Panc1 (cell line): Measurements from ENCODE around the gene MEAK7.

Experiments
- POLR2AphosphoS5 ChIP-seq: IDR thresholded peaks from 2 replicates; pipeline ENCODE4 v1.6.1; 2012; ENCODE audit warnings: mild to moderate bottlenecking, low read depth, low read length, moderate library complexity
- SIN3A ChIP-seq: IDR thresholded peaks from 2 replicates; pipeline ENCODE4 v1.6.1; 2012; ENCODE audit warnings: low read depth, mild to moderate bottlenecking, low read length, moderate library complexity, borderline replicate concordance; ENCODE audit not compliant: insufficient read depth
- TCF7L2 ChIP-seq: IDR thresholded peaks from 2 replicates; pipeline ENCODE4 v1.6.1; 2011; ENCODE audit warnings: mild to moderate bottlenecking, low read depth, low read length, inconsistent platforms
- TF ChIP-seq, protein P1 (sequence below): fragments of 450-650 bp; IDR thresholded peaks from 2 replicates; pipeline ENCODE4 v1.5.1; 2017; ENCODE audit warnings: mild to moderate bottlenecking
- TF ChIP-seq, protein P2 (sequence below), 2 experiments: IDR thresholded peaks; 2 replicates each; pipeline ENCODE4 v1.6.1; 2011 to 2012; ENCODE audit warnings: low read depth in 2 of 2, control low read depth in 1 of 2, low read length in 1 of 2, mild to moderate bottlenecking in 1 of 2, moderate library complexity in 1 of 2; ENCODE audit not compliant: insufficient read depth in 1 of 2

DNA sequence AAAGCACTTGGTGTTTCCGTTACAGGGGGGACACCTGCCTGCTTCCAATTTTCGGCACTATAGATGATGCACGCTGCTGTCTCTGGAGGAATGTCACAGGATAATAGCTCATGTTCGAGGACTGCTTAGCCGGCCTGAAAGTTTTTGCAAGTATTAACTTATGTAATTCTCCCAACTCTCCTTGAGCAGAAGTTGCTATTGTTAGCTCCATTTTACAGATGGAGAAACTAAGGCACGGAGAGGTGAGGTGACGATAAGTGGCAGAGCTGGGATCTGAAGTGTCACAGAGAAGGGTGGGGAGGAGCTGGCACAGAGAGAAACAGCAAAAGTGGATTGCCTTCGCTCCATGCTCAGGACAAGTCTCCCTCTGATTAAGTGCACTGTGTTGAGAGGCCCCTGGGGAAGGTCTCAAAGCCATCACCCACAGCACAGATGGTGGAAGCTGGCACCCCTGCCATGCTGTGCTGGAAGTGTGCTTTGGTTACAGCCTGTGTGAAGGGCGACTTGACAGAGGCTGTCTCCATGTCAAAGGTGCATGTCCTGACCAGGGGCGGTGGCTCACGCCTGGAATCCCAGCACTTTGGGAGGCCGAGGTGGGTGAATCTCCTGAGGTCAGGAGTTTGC is 40.8 kb upstream of the MEAK7 start:
- TF ChIP-seq, protein P1, sequence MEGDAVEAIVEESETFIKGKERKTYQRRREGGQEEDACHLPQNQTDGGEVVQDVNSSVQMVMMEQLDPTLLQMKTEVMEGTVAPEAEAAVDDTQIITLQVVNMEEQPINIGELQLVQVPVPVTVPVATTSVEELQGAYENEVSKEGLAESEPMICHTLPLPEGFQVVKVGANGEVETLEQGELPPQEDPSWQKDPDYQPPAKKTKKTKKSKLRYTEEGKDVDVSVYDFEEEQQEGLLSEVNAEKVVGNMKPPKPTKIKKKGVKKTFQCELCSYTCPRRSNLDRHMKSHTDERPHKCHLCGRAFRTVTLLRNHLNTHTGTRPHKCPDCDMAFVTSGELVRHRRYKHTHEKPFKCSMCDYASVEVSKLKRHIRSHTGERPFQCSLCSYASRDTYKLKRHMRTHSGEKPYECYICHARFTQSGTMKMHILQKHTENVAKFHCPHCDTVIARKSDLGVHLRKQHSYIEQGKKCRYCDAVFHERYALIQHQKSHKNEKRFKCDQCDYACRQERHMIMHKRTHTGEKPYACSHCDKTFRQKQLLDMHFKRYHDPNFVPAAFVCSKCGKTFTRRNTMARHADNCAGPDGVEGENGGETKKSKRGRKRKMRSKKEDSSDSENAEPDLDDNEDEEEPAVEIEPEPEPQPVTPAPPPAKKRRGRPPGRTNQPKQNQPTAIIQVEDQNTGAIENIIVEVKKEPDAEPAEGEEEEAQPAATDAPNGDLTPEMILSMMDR: no peak
- TF ChIP-seq SIN3A: no peak
- TF ChIP-seq POLR2AphosphoS5: no peak
- TF ChIP-seq TCF7L2: no peak
- TF ChIP-seq, protein P2, sequence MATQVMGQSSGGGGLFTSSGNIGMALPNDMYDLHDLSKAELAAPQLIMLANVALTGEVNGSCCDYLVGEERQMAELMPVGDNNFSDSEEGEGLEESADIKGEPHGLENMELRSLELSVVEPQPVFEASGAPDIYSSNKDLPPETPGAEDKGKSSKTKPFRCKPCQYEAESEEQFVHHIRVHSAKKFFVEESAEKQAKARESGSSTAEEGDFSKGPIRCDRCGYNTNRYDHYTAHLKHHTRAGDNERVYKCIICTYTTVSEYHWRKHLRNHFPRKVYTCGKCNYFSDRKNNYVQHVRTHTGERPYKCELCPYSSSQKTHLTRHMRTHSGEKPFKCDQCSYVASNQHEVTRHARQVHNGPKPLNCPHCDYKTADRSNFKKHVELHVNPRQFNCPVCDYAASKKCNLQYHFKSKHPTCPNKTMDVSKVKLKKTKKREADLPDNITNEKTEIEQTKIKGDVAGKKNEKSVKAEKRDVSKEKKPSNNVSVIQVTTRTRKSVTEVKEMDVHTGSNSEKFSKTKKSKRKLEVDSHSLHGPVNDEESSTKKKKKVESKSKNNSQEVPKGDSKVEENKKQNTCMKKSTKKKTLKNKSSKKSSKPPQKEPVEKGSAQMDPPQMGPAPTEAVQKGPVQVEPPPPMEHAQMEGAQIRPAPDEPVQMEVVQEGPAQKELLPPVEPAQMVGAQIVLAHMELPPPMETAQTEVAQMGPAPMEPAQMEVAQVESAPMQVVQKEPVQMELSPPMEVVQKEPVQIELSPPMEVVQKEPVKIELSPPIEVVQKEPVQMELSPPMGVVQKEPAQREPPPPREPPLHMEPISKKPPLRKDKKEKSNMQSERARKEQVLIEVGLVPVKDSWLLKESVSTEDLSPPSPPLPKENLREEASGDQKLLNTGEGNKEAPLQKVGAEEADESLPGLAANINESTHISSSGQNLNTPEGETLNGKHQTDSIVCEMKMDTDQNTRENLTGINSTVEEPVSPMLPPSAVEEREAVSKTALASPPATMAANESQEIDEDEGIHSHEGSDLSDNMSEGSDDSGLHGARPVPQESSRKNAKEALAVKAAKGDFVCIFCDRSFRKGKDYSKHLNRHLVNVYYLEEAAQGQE (IDR thresholded peaks at IDR 0.05; ENCODE audit: insufficient read depth in 1 of 2, low read depth in 2 of 2, low read length in 1 of 2): no peak
